ENCODE data around the gene VCL. TPM values are rescaled to one million over a fixed set of nuclear protein-coding genes. Genes with fewer than 3 reads are reported as not detected.

VCL gene
- total and polyA plus RNA-seq, 4 donors: 4.3 to 37.8 (median 17.3) TPM

GRCh38 chr10:74071157-74071556, 73.2 kb downstream of the VCL start:
- Histone ChIP-seq H3K27me3 (ENCODE audit: control insufficient read depth in 4 of 4, insufficient read depth in 4 of 4, low read length in 3 of 4) (no peaks in the 10 kb centered on the region), H3K9me3 (ENCODE audit: control insufficient read depth in 4 of 4, low read length in 3 of 4) (no peaks in the 10 kb centered on the region), H3K9ac (ENCODE audit: low read depth in 1 of 2, low read length in 2 of 2) (no peak overlapping the region), H3K27ac (ENCODE audit: low read depth in 1 of 2, low read length in 2 of 2) (no peak overlapping the region), H3K4me3 (ENCODE audit: low read depth in 1 of 3, low read length in 3 of 3) (no peak overlapping the region), H3K36me3 (ENCODE audit: control insufficient read depth in 4 of 4, insufficient read depth in 3 of 4, low read depth in 1 of 4, low read length in 3 of 4) (peaks cover 0 to 11% (median 4%) of the 10 kb centered on the region in 4 donors), H3K4me1 (ENCODE audit: control insufficient read depth in 4 of 4, insufficient read depth in 4 of 4, low read length in 3 of 4) (peaks cover 0 to 7% (median 3%) of the 10 kb centered on the region in 4 donors)
- DNase-seq (ENCODE audit: low spot score): no peak
- TF ChIP-seq ATF3 (IDR thresholded peaks at IDR 0.05) (no peak), SP1 (IDR thresholded peaks at IDR 0.05) (peak; percentile 7), ZBTB33 (IDR thresholded peaks at IDR 0.05) (no peak), FOXA2 (IDR thresholded peaks at IDR 0.05) (no peak), NR2F2 (IDR thresholded peaks at IDR 0.05) (peak; percentile 96), TAF1 (conservative IDR thresholded peaks at IDR 0.05) (no peak), YY1 (IDR thresholded peaks at IDR 0.05) (no peak), RXRA (IDR thresholded peaks at IDR 0.05) (peak in 1 of 2 donors; percentile 18)

- no peak overlapping the region for H3K9ac ChIP-seq (ENCODE audit: low read depth in 1 of 2, low read length in 2 of 2)
- no peaks in the 10 kb centered on the region for H3K9me3 ChIP-seq (ENCODE audit: control insufficient read depth in 4 of 4, low read length in 3 of 4)
- TF ChIP-seq YY1 (IDR thresholded peaks at IDR 0.05) (no peak), GABPA (IDR thresholded peaks at IDR 0.05 in 1 of 2, conservative IDR thresholded peaks at IDR 0.05 in 1 of 2) (no peak), HNF4G (IDR thresholded peaks at IDR 0.05) (no peak), ZBTB33 (IDR thresholded peaks at IDR 0.05) (no peak), TAF1 (conservative IDR thresholded peaks at IDR 0.05) (no peak), ATF3 (IDR thresholded peaks at IDR 0.05) (no peak), MAX (IDR thresholded peaks at IDR 0.05) (no peak), SP1 (IDR thresholded peaks at IDR 0.05) (no peak), CTCF (IDR thresholded peaks at IDR 0.05; ENCODE audit: low read depth, low read length, missing input control) (no peak), FOXA1 (IDR thresholded peaks at IDR 0.05) (no peak), REST (IDR thresholded peaks at IDR 0.05) (no peak), HNF4A (conservative IDR thresholded peaks at IDR 0.05) (no peak), JUND (IDR thresholded peaks at IDR 0.05) (no peak), EGR1 (IDR thresholded peaks at IDR 0.05; ENCODE audit: low read depth in 2 of 2) (no peak), RXRA (IDR thresholded peaks at IDR 0.05) (no peak), RAD21 (IDR thresholded peaks at IDR 0.05) (no peak), NR2F2 (IDR thresholded peaks at IDR 0.05) (no peak), FOXA2 (IDR thresholded peaks at IDR 0.05) (no peak)
- H3K4me3 ChIP-seq (ENCODE audit: low read depth in 1 of 3, low read length in 3 of 3): no peak overlapping the region
- no peak for DNase-seq (ENCODE audit: low spot score)
- peaks cover 0 to 11% (median 4%) of the 10 kb centered on the region in 4 donors for H3K36me3 ChIP-seq (ENCODE audit: control insufficient read depth in 4 of 4, insufficient read depth in 3 of 4, low read depth in 1 of 4, low read length in 3 of 4)
- H3K4me1 ChIP-seq (ENCODE audit: control insufficient read depth in 4 of 4, insufficient read depth in 4 of 4, low read length in 3 of 4): peaks cover 0 to 5% (median 2%) of the 10 kb centered on the region in 4 donors
- no peaks in the 10 kb centered on the region for H3K27me3 ChIP-seq (ENCODE audit: control insufficient read depth in 4 of 4, insufficient read depth in 4 of 4, low read length in 3 of 4)
- no peak overlapping the region for H3K27ac ChIP-seq (ENCODE audit: low read depth in 1 of 2, low read length in 2 of 2)
- WGBS: 82% methylated on average over 6 of the region's 6 CpGs
These were observed 74.6 kb downstream of the VCL start for GRCh38 chr10:74072503-74072902.
